NCI-H1092 (cell line): ENCODE results near the gene PTGDS.
A peak's percentile ranks its signal among the peaks of the same experiment; 100 is the strongest.

ENCODE experiments used
- DNase-seq: peaks from one replicate; lab custom pipeline; 2025; lab: John Stamatoyannopoulos, UW

The PTGDS gene

DNA sequence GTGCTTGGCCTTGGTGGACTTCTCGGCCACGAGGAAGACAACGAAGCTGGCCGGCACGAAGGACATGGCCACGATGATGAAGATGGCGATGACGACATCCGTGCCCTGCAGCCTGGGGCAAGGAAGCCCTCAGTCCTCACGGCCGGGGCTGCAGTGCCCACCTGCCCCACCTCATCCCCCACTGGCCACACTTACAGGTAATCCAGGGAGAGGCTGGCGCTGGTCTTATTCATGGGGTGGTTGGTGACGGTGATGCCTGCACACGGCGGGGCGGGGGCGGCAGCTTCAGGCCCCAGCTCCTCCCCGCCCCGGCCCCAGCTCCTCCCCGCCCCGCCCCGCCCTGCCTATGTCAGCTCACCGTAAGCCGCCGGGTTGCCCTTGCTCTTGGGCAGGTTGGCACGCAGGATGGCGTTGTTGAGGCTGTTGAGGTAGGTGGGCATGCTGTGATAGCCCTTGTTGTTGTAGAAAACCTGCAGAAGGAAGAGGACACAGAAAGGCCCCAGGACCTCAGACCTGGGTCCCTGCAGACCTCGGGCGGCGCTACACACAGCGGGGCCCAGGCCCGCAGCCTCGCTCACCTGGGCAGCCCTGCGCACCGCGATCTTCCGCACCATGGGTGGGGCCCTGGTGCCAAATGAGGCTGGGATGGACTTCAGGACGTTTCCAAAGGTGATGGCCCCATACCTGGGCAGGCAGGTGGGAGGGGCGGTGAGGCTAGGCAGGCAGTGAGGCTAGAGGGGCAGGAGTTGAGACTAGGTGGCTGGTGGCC, 34.8 kb downstream of the PTGDS start:
- no peak for DNase-seq

- no peak for DNase-seq
Observed at GRCh38 chr9:137012694-137013570, 35.6 kb downstream of the PTGDS start.

DNA sequence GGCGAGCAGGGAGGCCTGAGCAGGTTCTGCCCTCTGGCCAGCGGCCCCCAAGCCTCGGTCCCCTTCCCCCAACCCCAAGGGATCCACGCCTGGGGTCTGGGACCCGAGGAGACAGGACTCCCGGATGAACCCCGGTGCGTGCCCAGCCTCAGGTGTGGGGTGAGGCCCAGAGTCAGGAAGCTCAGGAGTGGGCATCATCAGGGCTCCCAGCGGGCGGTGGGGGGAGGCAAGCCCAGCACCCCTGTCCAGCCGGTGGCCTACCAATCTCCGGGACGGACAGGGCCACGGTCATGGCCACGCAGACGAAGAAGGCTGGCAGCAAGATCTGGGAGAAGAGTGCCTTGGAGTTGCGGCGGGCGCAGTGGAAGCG, 36.3 kb downstream of the PTGDS start:
- no peak for DNase-seq

GRCh38 chr9:137014166-137014565, 36.9 kb downstream of the PTGDS start:
- no peak for DNase-seq

- DNase-seq = no peak
Observed at GRCh38 chr9:137014776-137015539, 37.7 kb downstream of the PTGDS start.

DNA sequence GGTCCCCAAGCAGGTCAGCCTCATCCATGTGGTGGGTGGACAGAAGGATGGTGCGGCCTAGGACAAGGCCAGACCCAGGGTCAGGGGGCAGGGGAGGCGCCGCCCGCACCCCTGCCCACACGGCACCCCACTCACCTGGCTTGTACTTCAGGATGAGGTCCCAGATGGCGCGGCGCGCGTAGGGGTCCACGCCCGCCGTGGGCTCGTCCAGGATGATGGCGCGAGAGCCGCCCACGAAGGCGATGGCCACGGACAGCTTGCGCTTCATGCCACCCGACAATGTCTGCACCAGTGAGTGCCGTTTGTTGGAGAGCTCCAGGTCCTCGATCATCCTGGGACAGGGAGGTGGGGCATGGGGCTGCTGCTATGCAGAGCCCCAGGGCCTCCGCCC, 38.2 kb downstream of the PTGDS start:
- DNase-seq = no peak

- no peak for DNase-seq
Observed at GRCh38 chr9:137015976-137016375, 38.7 kb downstream of the PTGDS start.

DNA sequence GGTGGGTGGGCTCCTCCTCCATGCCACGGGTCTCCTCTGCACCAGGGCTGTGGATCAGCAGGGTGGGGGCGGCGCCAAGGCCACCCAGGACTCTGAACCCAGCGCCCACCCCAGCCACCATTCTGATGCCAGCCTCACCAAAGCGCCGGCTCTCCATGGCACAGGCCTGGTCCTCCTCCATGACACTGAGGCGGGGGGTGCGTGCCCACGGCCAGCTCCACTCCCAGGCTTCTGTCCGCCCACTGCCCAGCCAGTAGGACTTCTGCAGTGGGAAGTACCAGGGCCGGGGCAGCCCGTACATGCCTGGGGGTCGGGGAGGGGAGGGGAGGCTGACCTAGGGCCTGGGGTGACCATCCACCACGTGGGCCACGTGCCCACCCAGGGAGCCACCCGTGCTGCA, 39.1 kb downstream of the PTGDS start:
- DNase-seq = no peak

- DNase-seq = no peak
Observed at GRCh38 chr9:137017071-137017470, 39.8 kb downstream of the PTGDS start.

- no peak for DNase-seq
Observed at GRCh38 chr9:137017791-137018497, 40.6 kb downstream of the PTGDS start.

GRCh38 chr9:137018761-137019559, 41.7 kb downstream of the PTGDS start:
- DNase-seq = no peak

DNA sequence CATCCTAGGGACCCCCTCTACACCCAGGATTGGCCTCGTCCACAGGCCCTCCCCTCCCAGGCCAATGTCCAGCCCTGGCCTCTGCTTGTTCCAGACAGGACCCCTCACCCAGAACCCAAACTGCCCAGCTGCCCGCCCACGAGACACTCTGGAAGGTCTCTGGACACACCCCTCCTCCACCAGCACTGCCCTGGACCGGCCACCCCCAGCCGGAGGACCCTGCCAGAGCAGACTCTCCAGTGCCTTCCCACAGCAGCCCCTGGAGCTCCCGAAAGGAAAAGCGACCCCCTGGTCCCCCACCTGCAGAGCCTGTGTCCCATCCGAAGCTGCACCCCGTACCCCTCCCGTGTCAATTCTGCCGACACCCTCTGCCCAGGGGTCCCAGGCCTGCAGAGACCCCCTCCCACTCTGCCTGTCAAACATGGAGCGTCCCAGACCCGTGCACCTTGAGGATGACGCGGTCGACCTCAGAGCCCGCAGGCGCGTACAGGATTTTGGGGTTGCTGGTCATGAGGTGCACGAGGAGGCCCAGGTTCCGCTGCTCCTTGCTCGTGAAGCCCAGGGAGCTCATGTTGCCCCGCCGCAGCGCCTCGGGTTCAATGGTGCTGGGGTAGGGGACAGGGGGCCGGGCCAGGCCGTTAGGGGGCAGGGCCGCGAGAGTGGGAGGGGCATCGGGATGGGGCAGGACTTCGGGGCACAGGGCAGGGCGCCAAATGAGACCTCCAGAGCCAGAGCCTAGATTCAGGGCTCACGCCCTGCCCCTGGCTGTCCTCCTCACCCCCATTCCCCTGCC, 42.8 kb downstream of the PTGDS start:
- DNase-seq = no peak

DNA sequence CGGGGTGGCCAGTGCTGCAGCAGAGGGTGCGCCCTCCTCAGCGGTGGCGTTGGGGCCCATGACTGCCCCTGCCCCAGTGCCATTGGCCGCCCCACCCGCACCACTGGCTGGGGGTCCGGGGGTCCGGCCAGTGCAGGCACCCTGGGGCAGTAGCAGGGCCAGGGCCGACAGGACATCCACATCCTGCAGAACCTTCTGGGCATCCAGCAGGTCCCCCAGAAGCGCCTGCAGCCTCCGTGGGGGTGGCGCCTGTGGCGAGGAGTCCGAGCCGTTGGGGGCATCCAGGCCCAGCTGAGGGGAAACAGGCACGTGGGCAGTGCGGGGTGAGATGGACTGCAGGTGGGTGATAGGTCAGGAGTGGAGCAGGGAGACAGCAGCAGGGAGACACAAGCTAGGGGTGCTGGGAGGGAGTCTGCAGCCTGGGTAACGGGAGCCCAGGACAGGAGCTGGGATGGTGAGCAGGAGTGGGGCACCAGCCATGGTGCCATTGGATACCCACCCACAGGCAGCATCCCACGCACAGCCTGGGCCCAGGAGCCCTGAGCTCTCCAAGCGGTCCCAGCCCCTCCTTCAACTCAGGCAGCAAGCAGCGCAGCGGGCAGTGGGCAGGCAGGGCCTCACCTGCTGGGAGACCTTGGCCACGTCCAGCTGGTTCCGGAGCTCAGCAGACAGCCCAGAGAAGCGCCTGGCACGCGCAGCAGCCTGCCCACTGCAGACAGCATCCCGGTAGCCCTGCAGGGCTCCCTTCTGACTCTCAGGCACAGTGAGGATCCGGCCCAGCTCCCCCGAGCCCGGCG, 43.7 kb downstream of the PTGDS start:
- no peak for DNase-seq

DNA sequence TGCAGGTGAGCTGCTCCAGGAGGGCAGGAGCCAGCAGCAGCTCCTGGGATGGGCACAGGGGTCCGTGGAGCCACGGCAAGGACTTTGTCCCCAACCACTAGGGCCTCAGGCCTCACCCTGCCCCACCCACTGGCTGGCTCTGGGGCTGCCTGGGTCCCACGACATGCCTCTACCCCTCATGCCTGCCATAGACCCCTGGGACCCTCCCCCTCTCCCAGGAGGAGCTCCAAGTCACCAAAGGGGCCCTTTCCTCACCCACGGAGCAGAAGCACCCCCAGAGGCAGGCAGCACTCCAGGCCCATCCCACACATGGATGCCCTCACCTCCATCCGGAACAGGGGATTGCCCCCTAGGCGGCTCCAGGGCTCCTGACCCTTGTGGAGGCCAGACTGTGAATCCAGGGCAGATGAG, 44.3 kb downstream of the PTGDS start:
- DNase-seq = no peak

- DNase-seq = no peak
Observed at GRCh38 chr9:137021979-137022661, 44.8 kb downstream of the PTGDS start.

DNA sequence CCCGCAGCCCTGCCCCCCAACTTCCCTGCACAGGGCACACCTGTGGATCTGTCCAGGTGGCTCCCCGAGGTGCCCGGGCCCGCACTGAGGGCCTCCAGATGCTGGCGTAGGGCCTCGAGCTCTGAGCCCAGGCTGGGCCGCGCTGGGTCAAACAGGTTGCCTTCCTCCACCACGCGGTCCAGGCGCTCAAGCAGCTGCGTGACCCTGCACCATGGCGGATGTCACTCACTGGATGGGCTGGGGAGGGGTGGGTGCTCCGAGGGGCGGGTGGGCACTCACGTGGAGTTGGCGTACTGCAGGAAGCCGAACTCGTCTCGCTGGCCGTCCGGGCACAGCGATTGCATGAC, 45.3 kb downstream of the PTGDS start:
- DNase-seq = no peak

DNA sequence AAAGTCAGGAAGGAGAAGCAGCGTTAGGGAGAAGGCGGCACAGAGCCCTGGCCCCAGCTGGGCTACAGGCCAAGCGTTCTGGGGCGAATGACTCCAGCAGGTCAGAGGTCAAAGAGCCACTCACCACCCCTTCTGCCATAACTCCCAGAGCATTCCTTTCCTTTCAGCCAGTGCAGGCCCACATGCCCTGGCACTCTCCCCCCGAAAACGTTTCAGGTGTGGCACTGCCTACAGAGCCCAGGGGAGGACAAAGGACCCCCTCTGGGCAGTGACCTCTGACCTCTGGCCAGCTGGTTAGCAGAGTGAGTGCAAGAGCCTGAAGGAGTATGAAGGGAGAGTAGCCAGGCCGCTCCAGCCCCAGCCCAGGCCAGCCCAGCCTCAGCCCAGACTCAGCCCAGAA, 45.9 kb downstream of the PTGDS start:
- DNase-seq = no peak

- no peak for DNase-seq
Observed at GRCh38 chr9:137023583-137023991, 46.3 kb downstream of the PTGDS start.

DNA sequence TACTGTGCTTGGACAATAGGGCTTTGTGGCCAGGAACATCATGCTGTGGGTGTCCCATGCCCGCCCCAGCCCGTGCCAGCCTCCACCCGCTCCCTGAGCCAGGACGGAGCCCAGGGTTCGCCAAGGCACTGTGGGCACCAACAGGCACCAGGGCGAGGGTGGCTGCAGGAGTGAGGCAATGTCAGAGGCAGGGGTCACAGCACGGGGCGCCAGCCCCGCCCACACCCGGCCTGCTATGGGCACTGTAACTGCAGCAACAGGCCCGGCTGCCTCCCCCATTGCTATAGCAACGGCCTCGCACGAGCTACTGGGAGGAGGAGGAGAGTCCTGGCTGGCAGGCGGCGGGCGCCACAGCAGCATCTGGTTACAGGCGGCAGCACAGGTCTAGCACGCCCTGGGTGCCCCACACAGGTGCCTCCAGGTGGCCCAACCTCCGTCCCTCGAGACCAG, 48.2 kb downstream of the PTGDS start:
- DNase-seq = peak; percentile 20
